ENCODE results near the gene RLF.

The RLF gene

DNA sequence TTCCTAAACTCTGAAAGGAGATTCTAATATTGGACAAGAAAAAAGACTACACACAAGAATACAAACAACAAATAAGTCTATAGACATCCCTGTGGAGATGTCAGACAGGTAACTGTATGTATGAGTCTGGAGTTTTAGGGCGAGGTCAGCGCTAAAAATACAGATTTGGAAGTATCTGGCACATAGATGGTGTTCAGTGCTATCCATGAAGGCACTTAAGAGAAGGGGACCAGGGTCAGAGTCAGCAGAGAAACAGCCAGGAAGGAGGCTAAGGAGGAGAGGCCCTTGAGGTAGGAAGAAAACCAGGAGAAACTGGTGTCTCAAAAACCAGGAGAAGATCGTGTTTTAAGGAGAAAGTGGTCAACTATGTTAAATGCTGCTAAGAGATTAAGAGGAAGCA, 114.9 kb downstream of the RLF start:
- no peak for DNase-seq

DNA sequence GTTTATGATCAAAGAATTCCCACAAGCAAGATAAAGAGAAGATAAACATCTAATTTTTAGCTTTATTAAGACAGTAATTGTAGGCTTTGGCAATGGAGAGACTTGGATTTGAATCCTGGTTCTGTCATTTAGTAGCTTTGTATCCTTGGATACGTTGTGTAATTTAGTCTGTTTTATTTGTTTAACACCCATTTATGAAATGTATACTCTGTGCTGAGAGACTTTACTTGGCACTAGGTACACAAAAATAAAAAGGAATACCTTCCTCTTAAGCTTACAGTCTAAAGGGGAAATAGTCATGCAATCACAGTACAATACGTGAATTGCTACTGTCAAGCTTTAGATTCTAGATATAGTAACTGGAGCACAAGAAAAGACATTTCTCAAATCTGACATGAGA, 120.7 kb downstream of the RLF start:
- DNase-seq: no peak
